Effector CD8-positive, alpha-beta T cell (primary cell): Measurements from ENCODE around the gene LIMCH1.

Source experiments
- DNase-seq: peaks from one replicate; lab custom pipeline; 2025; lab: John Stamatoyannopoulos, UW

The LIMCH1 gene

GRCh38 chr4:41561244-41561643 is 23.3 kb downstream of the LIMCH1 start:
- DNase-seq, result no peak

DNA sequence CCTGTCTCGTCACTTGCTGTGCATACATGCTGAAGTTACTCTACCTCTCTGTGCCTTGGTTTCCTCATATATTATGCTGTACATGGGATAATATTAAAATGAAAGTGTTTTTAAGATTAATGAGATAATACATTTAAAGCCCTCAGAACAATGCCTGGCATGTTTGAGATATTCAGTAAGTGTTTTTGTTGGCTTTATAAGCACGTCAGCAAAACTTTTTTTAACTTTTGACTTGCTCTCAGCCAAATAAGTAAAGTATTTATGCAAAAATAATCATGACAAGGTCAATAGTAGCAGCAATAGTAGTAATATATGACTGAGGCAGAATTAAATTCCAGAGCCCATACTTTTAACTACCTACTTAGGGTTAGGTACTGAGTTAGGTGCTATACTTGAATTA is 29.2 kb downstream of the LIMCH1 start:
- DNase-seq, result no peak

- DNase-seq, result no peak
These were observed 30.4 kb downstream of the LIMCH1 start for GRCh38 chr4:41568363-41568762.

DNA sequence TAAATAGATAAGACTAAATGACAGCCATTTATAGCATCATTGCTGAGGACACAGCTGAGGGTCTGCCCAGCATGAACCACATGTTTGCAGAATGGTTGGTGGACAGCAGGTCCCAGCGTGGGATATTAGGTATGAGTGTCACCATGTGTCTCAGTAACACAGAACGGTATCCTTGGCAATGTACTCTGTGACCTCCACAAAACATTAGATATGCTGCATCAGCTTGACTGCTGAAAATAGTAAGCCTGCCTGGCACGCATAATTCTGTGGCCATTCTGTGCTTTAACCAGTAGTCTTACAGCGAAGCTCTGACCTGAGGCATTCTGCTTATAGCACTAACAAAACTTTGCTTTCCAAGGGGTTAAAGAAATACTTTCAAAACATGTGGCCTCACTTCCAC is 32.0 kb downstream of the LIMCH1 start:
- no peak for DNase-seq

- DNase-seq, result no peak
These were observed 33.5 kb downstream of the LIMCH1 start for GRCh38 chr4:41571422-41571821.

GRCh38 chr4:41572516-41572915 is 34.6 kb downstream of the LIMCH1 start:
- no peak for DNase-seq

DNA sequence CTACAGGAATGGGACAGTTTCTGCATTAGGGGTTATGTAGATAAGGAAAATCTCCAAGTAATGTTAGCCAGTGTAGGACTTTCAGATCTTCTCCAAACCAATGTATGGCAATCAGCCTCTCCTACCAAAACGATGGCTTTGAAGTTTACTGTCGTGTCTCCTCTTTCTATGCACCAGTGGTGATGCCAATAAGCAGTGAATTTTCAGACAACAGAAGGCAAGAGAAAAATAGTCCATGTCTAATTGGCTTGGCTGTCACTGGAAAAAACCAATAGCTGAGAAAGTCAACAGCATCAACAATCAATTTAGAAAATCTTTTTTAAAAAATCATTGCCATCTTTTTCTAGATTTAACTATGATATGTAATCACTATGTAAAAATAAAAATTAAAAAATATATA is 35.0 kb downstream of the LIMCH1 start:
- no peak for DNase-seq

GRCh38 chr4:41573502-41574001 is 35.6 kb downstream of the LIMCH1 start:
- DNase-seq, result no peak

DNA sequence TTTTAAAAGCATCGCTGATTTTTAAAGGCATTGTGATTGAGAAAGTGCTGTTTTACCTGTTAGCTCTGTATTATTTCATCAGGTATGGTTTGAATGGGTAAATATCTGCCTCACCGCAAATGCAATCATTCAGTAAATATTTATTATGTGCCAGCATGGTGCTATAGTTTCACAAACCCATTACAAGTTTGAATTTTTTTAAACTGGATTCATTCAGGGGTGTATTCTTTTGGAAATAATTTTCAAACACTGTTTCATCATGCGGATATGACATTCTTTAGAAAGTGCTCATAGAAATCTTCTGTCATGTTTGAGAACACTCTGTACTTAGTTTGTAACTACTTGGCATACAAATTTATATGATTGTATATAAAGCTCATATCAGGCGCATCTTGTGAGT is 37.2 kb downstream of the LIMCH1 start:
- no peak for DNase-seq

- DNase-seq, result no peak
These were observed 37.7 kb downstream of the LIMCH1 start for GRCh38 chr4:41575665-41576064.

- DNase-seq, result no peak
These were observed 41.1 kb downstream of the LIMCH1 start for GRCh38 chr4:41579043-41579442.

- no peak for DNase-seq
These were observed 41.6 kb downstream of the LIMCH1 start for GRCh38 chr4:41579526-41579925.

DNA sequence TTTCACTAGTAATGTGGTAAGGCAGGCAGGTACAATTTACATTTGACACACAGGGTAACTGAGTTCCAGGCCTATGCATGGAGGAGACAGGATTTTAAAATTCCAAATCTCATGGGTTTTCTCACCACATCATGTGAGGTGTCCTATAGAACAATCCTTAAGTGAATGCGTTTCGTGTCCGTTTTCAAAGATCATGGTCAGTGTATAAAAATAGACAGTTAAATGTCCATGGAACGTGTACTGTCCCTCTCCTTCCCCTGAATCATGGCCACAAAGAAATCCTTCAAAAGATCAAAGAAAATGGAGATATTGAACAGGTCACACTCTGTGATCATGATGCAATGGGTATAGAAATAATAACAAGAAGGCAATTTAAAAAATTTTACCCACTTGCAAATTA is 42.0 kb downstream of the LIMCH1 start:
- DNase-seq, result no peak

DNA sequence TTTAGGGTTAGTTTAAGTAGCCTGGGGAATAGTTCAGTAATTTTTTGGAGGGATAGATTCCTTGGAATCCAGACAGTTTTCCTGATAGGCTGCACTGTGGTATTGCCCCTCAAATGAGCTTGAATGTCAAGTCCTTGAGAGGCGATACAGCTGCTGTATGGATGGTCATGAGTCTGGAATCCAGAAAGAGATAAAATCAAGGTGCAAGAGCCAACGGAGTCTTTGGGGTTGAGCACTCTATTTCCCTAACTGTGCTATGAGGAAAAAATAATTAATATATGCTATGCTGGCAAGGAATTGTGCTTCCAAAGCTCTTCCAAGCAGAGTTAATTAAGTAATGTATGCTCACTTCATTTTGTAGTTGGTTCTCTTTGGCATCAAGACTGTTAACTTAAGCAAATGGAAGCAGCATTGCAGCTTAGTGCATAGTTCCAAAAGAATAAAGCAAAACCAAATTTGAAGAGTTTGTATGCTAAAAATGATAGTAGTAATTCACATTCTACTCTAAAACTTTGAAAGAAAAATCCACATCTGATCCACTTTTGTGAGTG is 48.8 kb downstream of the LIMCH1 start:
- DNase-seq, result no peak

GRCh38 chr4:41587286-41587685 is 49.3 kb downstream of the LIMCH1 start:
- no peak for DNase-seq

DNA sequence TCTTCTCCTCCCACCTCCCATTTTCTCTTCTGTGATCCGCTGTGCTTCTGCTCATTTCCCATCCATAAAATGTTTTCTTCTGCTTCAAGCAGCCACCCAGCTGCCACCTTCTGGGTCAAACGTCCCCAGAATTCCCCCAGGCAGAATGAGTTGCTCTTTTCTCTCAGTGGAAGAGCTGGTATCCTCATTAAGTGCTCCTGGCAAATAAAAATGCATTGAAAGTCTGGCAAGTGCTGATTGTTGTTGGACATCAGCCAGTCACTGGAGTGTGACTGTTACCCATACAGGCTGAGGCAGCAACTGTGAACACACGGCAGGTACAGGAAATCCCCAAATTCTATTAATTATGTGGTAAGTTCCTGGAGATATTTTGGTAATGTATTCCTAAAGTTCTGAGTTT is 52.6 kb downstream of the LIMCH1 start:
- DNase-seq, result no peak

DNA sequence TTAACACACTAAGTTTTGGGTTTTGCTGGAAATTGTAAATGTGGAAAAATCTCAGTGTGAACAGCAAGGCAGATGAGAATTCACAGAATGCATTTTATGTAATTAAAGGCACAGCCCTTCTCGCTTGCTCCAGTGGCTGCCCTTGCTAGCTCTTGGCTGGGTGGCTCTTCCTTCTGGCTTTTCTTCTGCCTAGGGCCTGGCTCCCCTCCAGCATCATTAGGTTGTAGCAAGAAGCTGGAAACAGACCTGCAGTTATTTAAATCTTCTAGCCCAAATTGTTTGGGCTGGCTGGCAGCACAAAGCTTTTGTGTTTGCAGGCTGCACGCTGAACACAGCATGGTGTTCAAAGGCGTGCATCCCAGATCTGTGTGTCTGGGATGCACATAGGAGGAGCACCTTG is 56.5 kb downstream of the LIMCH1 start:
- no peak for DNase-seq

DNA sequence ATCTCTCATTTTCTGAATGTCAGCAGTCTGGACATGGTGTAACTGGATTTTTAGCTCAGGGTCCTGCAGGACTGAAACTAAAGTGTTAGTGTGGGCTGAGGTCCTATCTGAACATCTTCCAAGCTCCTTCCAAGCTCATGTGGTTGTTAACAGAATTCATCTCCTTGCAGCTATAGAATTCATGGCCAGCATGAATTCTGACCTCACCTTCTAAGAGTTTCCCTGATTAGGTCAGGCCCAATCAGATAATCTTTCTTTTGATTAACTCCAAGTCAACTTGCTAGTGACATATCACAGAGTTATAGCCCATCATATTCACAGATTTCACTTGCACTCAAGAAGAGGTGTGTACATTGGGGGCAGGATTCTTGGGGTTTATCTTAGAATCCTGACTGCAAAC is 59.5 kb downstream of the LIMCH1 start:
- no peak for DNase-seq

GRCh38 chr4:41598580-41598979 is 60.6 kb downstream of the LIMCH1 start:
- DNase-seq, result no peak

DNA sequence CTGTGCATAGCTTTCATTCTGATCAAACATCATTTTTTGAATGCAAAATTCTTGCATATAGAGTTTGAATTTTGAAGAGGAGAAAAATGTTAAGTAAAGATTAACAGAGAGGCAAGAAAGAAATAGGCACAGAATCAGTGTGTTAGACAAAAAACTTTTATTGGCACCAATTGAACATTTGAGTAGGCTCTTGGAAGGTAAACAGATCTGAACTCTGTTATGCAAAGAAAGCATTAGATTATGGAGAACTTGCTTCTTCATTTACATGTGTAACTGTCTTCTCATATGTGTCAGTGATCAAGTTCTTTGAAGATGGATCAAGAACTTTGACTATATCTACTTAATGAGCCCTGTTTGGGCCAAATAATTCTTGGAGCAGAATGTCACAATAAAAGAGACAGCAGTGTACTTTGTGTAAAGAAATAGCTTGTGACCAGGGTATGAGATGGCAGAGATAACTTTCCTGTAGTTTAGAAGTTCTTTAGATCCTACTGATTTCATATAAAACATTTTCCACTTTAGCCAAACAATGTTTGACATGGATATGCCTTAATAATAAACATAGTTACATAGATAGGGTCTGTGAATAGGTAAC is 61.3 kb downstream of the LIMCH1 start:
- DNase-seq, result no peak

DNA sequence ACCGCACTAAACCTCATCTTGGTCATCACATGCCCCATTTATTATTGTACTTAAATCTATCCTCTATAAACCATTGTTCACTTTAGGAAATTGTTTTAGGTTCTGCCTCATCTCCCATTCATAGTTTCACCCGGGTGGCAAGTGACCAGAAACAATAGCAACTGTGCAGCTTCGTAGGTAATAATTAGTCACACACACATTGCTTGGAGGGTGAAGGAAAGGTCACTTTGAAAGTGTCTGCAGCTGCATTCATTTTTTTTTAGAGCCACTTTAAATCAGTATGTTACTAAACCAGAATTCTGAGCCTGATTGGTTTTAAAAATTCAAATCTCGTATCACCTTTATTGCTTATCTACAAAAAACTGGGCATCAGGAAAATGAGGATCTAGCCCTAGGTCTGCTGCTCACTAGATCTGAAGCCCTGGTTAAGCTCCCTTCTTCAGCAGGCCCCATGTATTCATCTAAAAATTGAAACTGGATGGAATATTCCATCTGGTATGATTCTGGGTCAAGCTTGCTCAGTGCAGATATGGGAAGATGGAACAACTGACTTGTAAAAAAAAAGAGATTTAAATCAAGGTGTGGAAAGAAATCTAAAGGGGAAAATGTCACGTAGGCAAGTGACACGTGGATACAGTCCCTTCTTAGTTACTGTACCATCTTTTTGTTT is 62.4 kb downstream of the LIMCH1 start:
- DNase-seq, result no peak

- no peak for DNase-seq
These were observed 63.1 kb downstream of the LIMCH1 start for GRCh38 chr4:41601025-41601424.

- no peak for DNase-seq
These were observed 64.2 kb downstream of the LIMCH1 start for GRCh38 chr4:41602113-41602512.
